NCI-H2107 treated with DMSO at 0.1 percent for 48 hours (cell line): Measurements from ENCODE around the gene ZNF23.

Experiments used
- DNase-seq: peaks from one replicate; lab custom pipeline; 2025; ENCODE audit not compliant: unreplicated experiment; lab: John Stamatoyannopoulos, UW

Gene ZNF23

GRCh38 chr16:71399801-71400563 is 62.1 kb downstream of the ZNF23 start:
- no peak for DNase-seq
